HG03565 (cell line): ENCODE results near the gene CA9.

ENCODE experiments used
- ATAC-seq: cut with Tn5 transposase; IDR thresholded peaks from one replicate; pipeline ENCODE4 v1.9.1; 2021; ENCODE audit warnings: mild to moderate bottlenecking, moderate library complexity; ENCODE audit not compliant: unreplicated experiment

CA9 gene

DNA sequence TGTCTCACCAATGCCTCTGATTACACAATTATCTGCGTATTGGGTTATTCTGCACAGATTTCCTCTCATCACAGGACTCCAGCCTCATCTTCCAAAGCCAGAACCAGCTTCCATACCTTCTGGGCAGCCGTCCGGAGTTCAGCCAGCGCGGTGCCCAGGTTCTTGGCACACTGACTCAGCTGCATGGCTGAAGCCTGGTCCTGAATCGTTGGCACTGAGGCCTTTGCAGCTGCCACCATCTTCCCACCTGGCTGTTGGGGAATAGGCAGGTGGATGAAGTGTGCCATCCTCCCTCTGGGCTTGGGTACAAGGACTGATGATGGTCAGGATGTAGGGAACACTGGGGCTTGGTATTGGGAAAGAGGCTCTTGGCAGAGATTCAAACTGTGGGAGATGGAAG, 40.4 kb downstream of the CA9 start:
- no peak for ATAC-seq

DNA sequence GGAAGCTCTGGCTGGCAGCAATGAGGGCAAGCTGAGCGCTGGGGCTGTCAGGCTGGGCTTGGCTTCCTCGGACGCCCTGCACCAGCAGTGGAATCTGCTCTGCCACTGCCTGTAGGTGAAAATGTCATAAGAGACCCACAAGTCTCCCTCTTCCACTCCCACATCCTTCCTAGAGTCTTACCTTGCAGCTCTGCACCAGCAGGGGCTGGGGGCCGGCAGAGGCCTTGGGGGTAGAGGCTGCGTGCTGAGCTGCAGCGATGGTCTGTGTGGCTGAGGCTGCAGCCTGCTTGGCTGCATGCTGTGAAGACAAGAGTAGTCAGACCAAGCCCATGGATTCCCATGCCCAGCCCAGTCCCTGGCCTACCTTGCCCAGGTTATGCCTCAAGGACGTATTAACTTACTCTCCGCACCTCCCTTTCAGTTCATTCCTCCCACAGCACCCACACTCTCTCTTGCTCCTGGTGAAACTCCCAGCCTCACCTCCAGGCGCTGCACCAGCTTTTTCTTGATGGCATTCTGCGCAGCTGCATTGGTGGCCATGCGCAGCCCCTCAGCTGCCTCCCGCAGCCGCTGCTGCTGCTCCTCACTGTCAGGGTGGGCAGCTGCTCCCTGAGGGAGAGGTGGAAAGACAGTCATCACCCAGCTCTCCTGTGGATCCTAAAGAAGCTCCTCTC, 41.0 kb downstream of the CA9 start:
- ATAC-seq: no peak

DNA sequence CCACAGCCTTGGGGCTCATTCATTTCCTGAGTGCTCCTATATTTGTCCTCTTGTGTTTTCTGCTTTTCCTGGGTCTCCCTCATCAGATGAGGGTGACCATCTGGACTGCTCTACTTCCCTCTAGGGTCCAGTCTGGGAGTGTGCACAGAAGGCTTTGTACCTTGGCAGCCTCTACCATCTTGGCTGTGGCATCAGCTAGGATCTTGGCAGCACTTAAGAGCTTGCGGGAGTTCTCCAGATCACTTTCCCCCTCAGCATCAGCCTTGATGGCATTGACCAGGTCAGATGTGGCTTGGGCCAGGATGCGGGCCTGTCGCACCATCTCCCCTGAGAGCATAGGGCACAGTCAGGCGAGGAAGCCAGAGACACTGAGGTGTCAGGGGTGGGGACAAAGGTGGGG, 42.5 kb downstream of the CA9 start:
- ATAC-seq: no peak

DNA sequence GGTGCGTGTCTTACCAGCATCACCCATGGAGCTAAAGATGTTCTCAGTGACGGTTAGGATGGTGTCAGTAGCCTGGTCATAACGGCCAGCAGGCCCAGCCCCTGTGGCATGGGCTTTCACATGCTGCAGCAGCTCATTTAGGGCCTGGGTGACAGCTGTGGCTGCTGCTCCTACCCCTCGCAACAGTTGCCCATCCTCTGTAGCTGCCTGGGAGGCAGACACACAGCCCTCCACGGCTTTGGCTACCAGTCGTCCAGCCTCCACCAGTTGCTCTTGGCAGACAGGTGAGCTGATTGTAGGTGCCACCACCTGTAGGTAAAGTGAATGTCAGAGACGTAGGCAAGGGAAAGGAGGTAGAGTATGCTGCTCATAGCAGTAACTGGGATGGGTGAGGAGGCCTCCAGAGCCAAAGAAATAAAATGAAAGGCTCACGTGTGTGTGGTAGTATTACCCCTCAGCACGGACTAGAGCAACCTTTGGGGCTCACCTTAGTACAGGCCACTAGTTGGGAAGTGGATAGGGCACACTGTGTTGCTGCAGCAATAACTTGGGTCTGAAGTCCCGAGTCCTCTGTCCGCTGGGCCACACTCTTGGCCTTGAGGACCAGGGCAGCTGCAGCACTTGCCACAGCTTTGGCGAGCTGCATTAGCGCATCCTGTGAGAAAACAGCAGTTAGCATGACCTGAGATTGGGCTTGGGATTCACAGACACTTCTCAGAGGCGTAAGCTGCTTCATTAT, 43.6 kb downstream of the CA9 start:
- ATAC-seq: no peak

DNA sequence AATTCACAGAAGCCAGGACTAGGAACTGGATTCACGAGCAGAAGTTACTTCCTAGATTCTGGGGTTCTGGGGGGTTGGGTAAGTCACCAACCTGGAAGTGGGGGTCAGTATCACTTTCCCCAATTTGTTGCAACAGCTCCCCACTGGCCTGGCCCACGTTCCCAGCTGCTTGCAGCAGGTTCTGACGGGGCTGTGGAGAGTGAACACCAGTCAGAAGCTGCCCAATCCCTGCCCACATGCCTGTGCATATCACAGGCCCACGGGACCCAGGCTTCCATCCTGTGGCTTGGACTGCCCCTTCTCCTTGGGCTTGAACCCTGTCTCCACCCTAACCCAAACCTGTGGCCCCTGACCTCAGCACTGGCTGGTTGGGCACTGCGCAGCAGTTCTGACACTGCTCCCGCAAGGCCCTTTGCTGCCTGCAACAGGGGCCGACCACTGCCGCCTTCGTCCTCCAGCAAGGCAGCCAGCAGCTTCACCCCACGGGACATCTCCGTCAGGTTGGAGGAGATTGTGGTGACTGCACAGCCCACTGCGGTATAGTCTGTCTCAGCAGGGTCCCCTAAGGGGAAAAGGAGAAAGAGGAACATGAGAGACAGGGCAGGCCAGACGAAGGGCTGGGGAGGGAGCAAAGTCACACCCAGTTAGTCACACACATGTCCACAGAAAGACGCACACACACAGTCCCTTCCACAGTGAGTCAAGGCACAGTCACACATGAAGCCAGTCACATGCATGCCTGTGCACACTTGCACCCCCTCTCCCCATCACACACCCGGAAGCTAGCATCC, 45.2 kb downstream of the CA9 start:
- ATAC-seq: no peak

DNA sequence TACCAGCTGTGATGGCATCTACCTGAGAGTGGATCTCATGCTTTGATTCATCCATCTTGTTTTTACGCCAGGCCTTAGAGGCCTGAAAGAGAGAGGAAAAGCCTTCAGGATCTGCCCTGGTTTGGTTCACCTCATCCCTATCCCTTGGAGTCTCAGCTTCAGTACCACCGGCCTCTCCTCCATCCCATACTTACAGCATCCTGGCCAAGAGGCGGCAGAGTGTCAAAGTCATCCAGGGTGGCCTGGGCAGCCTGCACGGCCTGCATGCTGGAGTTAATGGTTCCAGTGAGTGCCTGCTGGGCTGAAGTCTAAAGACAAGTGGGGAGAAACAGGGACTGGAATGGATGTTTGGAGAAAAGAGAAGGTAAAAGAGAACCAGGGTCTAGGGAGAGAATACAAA, 45.8 kb downstream of the CA9 start:
- no peak for ATAC-seq

DNA sequence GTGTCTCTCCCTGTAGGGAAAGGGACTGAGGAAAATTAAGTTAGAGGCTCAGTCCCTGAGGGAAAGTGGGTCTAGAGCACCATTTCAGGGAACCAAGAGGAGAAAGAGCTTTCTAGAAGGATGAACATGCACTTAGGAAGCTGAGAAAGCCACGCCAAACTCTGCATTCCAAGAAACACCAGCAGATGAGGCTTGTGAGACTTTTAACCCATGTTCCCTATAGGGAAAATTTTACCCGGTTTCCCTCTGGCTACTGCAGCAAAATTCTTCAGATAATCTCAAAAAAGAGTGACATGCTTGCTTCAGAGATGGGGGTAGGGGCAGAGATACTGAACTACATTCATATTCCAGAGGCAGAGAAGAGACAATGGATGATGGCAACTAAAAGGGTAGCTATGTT, 49.7 kb downstream of the CA9 start:
- ATAC-seq: no peak

DNA sequence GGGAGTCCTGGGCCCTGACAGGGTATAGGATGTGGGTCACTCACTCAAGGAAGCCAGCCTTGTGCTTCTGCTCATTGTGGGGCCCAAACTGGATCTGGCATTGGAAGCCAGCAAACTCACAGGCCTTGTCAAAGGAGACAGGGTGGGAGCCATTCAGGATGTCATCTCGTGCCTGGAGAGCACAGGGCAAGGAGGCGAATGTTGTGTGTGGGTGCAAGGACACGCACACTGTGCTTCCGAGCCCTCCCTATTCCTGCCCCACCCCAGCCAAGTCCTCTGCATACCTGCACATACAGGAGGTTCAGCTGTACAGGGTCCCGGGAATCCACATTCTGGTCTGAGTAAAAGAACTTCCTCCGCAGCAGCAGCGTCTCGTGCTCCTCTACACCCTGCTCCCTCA, 50.2 kb downstream of the CA9 start:
- ATAC-seq: no peak

DNA sequence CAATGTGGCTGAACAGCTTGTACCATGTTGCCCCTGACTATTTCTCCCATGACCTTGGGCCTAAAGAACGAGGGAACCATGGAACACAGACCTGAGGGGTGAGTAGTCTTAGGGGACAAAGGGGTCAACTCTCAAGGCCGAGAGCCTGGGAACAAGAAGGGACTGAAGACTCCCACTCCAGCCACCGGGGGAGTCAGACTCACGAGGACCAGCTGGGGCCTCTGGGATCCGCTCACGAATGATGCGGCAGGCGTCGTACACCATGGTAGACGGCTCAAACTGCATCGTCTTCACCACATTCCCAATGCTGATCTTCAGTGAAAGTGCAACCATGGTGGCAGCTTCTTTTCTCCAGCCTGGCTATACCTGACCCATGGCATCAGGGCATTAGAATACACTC, 51.6 kb downstream of the CA9 start:
- ATAC-seq: no peak

DNA sequence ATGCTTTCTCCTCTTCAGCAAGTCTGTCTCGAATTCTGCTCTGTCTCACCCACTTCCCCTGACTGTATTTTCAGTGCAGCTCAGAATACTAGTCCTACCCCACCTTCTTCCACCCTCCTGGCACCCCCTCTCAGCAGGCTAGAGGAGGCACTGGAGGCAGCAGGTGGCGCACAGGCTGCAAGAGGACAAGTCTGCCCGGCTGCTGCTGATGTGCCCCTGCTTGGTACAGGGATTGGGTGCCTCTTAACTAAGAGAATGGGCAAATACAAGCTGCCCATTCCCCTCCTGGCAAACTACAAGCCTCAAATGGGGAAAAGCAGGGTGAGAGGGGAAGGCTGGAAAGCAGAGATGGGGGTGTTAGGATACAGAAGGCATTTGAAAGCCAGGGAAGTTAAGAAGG, 53.2 kb downstream of the CA9 start:
- no peak for ATAC-seq

DNA sequence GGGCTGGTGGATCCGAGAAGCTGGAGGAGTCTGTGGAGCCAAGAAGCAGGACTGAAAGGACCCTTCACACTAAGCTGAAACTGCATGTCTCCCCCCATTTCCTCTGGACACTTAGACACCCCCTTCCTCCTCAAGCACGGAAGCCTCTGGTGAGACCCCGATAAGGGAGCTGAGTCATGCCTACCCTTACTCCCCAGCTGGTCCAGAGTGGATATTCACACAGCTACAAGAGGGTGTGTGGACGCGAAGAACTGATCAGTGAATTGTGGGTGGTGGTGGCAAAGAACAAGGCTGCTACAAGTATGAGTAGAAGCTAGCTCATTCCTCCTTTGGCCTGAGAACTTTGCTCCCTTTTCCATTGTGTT, 53.9 kb downstream of the CA9 start:
- no peak for ATAC-seq

DNA sequence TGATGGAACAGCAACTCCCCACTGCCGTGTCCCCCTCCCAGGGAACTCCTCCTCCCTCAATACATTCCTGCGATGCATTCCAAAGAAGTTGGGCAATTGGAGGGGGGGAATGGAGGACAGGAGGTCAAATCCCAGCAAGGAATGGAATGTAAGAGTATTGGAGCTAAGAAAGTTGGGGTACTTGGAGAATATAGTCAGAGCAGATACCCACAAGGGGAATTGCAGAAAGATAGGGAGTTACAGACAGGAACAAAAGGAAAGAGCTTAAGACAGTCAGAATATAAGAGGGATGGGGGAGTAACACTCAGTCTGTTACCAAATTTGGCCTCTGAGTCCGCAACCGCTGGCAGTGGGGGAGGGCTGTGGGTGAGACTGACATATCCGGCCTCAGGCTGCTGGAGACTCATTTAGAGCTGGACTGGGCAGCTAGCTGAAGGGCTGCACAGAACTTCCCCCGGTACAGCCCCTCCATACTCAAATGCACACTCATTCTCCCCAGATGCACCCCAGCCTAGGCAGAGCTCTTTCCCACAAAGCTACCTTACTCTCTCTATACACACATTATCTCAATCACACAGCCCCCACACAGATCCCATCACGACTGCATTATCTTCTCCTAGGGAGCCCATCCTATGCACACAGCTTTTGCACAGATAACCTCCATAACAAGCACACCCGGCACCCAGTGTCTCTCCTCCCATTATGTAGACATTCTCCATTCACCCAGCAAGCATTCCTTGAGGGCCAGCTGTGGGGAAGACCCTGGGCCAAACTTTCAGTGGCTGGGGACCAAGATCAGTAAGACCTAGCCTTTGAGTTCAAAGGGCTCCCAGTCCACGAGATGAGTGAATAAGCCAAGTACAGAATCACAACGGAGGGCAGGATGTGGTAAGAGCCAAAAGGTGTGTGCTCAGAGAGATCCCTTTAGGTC, 54.6 kb downstream of the CA9 start:
- ATAC-seq: no peak

DNA sequence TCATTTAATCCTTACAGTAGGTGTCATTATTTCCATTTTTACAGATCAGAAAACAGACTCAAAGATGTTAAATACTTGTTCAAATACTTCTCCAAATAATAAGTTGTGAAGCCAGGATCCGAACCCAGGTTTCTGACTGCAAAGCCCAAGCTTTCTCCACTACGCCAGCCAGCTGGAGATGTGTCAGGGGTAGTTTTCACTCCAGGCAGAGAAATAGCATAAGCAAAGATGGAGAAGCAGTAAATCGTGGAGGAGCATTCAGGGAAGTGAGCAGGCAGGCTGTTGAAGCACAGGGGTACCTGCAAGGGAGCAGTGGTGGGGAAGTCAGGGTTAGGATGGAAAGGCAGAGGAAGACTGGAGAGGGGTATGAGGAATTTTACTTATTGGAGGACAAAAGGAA, 55.4 kb downstream of the CA9 start:
- no peak for ATAC-seq

DNA sequence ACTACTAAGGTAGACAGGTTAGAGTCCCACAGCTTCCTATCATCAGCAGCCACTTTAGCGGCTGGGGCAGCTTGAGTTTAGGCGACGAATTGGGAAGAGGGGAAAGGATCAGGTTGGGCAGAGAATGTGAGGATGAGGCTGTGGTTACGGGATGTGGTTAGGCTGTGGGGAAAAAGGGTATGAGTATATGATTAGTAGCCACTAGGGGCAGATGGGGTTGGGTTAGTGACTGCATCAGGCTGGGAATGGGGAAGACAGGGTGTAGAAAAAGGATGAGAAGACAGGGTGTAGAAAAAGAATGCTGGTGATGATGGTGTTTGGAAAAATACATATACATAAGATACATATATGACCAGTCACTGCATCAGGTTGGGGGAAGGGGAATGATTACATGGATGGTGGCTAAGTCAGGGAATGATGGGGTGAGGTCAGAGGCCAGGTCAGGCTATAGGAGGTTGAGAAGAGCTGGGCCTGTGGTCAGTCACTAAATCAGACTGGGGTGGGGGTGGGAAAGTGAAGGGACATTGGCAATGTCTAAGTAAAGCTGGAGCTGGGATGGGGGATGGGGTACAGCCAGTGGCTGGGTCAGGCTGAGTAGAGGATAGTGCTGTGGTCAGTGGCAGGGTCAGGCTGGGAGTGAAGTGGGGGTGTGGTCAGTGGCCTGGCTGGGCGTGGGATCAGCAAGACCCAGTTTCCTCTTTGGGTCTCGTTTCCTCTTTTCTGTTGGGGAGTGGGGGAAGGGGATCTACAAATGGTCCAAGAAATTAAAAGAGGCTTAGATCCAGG, 56.2 kb downstream of the CA9 start:
- no peak for ATAC-seq

DNA sequence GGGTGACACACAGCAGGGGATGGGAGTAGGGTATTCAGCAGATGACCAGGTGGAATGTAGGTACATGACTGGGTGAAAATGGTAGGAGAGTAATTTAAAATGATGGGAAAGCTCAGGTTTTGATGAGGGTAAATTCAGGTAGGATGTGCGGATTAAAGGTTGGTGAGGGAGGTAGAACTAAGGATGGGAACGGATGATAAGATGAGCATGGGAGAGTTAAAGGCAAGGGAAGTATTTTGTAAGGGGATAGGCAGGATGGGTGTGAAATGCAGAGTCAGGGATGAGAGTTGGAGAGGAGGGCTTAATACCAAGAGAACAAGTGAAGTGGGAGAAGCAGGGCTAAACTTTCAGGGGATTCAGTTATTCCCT, 56.7 kb downstream of the CA9 start:
- no peak for ATAC-seq
